ENCODE measurements around the gene WRNIP1.
A peak's percentile ranks its signal among the peaks of the same experiment; 100 is the strongest.

WRNIP1 gene

GRCh38 chr6:2746557-2747061 lies 18.6 kb upstream of the WRNIP1 start:
- DNase-seq (ENCODE audit: low read depth): no peak
- TF ChIP-seq CTCF (IDR thresholded peaks at IDR 0.05; ENCODE audit: low read length, missing control alignments): no peak
- H3K4me3 ChIP-seq (replicated peaks; ENCODE audit: low read depth, low read length): no peak overlapping the region

GRCh38 chr6:2748183-2748582 lies 17.0 kb upstream of the WRNIP1 start:
- H3K4me3 ChIP-seq (replicated peaks; ENCODE audit: low read depth, low read length): no peak overlapping the region
- DNase-seq (ENCODE audit: low read depth): no peak
- no peak for TF ChIP-seq CTCF (IDR thresholded peaks at IDR 0.05; ENCODE audit: low read length, missing control alignments)

GRCh38 chr6:2749969-2750600 lies 15.1 kb upstream of the WRNIP1 start:
- TF ChIP-seq CTCF (IDR thresholded peaks at IDR 0.05; ENCODE audit: low read length, missing control alignments): peak; percentile 84

GRCh38 chr6:2750832-2751231 lies 14.4 kb upstream of the WRNIP1 start, which contains the start of gene MYLK4:
TSS of gene MYLK4 (minus strand) at chr6:2750922. CDS start at chr6:2749294, 1,628 bp downstream.
- no peak for TF ChIP-seq CTCF (IDR thresholded peaks at IDR 0.05; ENCODE audit: low read length, missing control alignments)
- H3K4me3 ChIP-seq (replicated peaks; ENCODE audit: low read depth, low read length): no peak within 1 kb of the TSS

More at GRCh38 chr6:2749969-2750600, 15.1 kb upstream of the WRNIP1 start:
- H3K4me3 ChIP-seq (replicated peaks; ENCODE audit: low read depth, low read length): no peak overlapping the region
- DNase-seq (ENCODE audit: low read depth): peak; percentile 75

GRCh38 chr6:2751871-2752270 lies 13.3 kb upstream of the WRNIP1 start:
- TF ChIP-seq CTCF (IDR thresholded peaks at IDR 0.05; ENCODE audit: low read length, missing control alignments): no peak
- no peak for DNase-seq (ENCODE audit: low read depth)
- no peak overlapping the region for H3K4me3 ChIP-seq (replicated peaks; ENCODE audit: low read depth, low read length)

More at GRCh38 chr6:2750832-2751231, 14.4 kb upstream of the WRNIP1 start, which contains the start of gene MYLK4:
- no peak for DNase-seq (ENCODE audit: low read depth)

- H3K4me3 ChIP-seq (replicated peaks; ENCODE audit: low read depth, low read length): no peak overlapping the region
- TF ChIP-seq CTCF (IDR thresholded peaks at IDR 0.05; ENCODE audit: low read length, missing control alignments): no peak
- DNase-seq (ENCODE audit: low read depth): no peak
Measured at GRCh38 chr6:2752477-2753109, 12.6 kb upstream of the WRNIP1 start.

Data from fibroblast of pulmonary artery (primary cell).